Stomach (tissue), 9 donors: ENCODE data around the gene ARRDC3. TPM values are rescaled to one million over a fixed set of nuclear protein-coding genes. Genes with fewer than 3 reads are reported as not detected.
"Not testable (repeated sequence)": the region's sequence is repeated elsewhere in the genome, so short reads cannot be mapped to it uniquely, and the experiment has no call there.

Source experiments
- DNase-seq, 2 donors: peaks; one replicate each; pipeline versions ENCODE4 v3.0.0 to v3.0.0-alpha.2; 2013 to 2019
- H3K27ac ChIP-seq, 5 donors: fragments of 200-600 bp in 4 of 5; sonication (generic) in 4 of 5; one replicate each; pipeline ENCODE4 v1.5.1; 2013 to 2019; ENCODE audit warnings: mild to moderate bottlenecking in 1 of 5, moderate library complexity in 1 of 5
- H3K27me3 ChIP-seq, 3 donors: fragments of 200-600 bp; sonication (generic); one replicate each; pipeline ENCODE4 v1.5.1; 2017 to 2019; ENCODE audit warnings: mixed run types in 1 of 3
- H3K36me3 ChIP-seq, 4 donors: fragments of 200-600 bp; sonication (generic); 1 replicate in 3 of 4; 2 replicates in 1 of 4; pipeline ENCODE4 v1.5.1; 2016 to 2019
- H3K4me1 ChIP-seq, 4 donors: fragments of 200-600 bp; sonication (generic); one replicate each; pipeline ENCODE4 v1.5.1; 2016 to 2019
- H3K4me3 ChIP-seq, 4 donors: fragments of 200-600 bp; sonication (generic) in 3 of 4; one replicate each; pipeline ENCODE4 v1.5.1; 2016 to 2019; ENCODE audit warnings: mild to moderate bottlenecking in 1 of 4
- H3K9me3 ChIP-seq, 4 donors: fragments of 200-600 bp; sonication (generic); one replicate each; pipeline ENCODE4 v1.5.1; 2016 to 2019
- CTCF ChIP-seq, 7 experiments: fragments of 450-650 bp in 4 of 7; fragments of 200-600 bp in 3 of 7; sonication (generic) in 3 of 7; IDR thresholded peaks; one replicate each; pipeline ENCODE4 v1.5.1; 2016 to 2019; ENCODE audit warnings: antibody characterized with exemption in 7 of 7, control low read depth in 2 of 7, mild to moderate bottlenecking in 1 of 7
- EP300 ChIP-seq: sonication (generic); formaldehyde crosslinking; IDR thresholded peaks from one replicate; pipeline ENCODE4 v1.6.1; 2017; ENCODE audit warnings: antibody characterized with exemption
- POLR2A ChIP-seq, 4 donors: fragments of 450-650 bp; IDR thresholded peaks; one replicate each; pipeline ENCODE4 v1.6.1; 2016; ENCODE audit warnings: antibody characterized with exemption in 4 of 4, control low read depth in 2 of 4, mild to moderate bottlenecking in 1 of 4, moderate library complexity in 1 of 4
- POLR2AphosphoS5 ChIP-seq, 3 donors: sonication (generic); formaldehyde crosslinking; IDR thresholded peaks; one replicate each; pipeline ENCODE4 v1.6.1; 2016; ENCODE audit warnings: antibody characterized with exemption in 3 of 3
- WGBS, 5 donors: extraction: QIAGEN DNeasy Blood & Tissue Kit in 3 of 5; methylation state at CpG; one replicate each; pipeline versions ENCODE4 v1.1.5 to v1.1.7; 2013 to 2018; 5-methylcytosine and 5-hydroxymethylcytosine counted together
- intact Hi-C: fragments of 100-400 bp; cut with DNase I; formaldehyde crosslinking; loops from one replicate; pipeline ENCODE4 v1.15.1; 2023; ENCODE audit warnings: low total_unique reads
- polyA plus RNA-seq, 3 donors: library from polyadenylated mRNA; stranded (reverse); fragments of 200-250 nt; gene quantifications; one replicate each; pipeline ENCODE4 v1.2.3, GENCODE V29; 2013
- total RNA-seq, 5 donors: library from RNA; depleted of rRNA; stranded (reverse); fragments of >200 nt; gene quantifications; one replicate each; pipeline versions ENCODE4 v1.1.0 to v1.2.3, GENCODE V29; 2014 to 2016
- donor health status: healthy with polysubstance abuse.
- donor health status: Bipolar disorder and iron deficiency.
- donor health status: healthy.

ARRDC3 gene
- total and polyA plus RNA-seq, 8 donors: 8.7 to 188 (median 28.5) TPM

- H3K27me3 ChIP-seq: no peaks in the 10 kb centered on the region
- no peak overlapping the region for H3K4me3 ChIP-seq
- H3K9me3 ChIP-seq: no peaks in the 10 kb centered on the region
- H3K4me1 ChIP-seq: peaks cover 0 to 18% (median 5%) of the 10 kb centered on the region in 4 donors
- H3K36me3 ChIP-seq: no peaks in the 10 kb centered on the region
- intact Hi-C loops: no loop called here
- 82 to 89% (median 82%) methylated on average over 9 of the region's 9 CpGs for WGBS, 5 donors
- no peak for DNase-seq
- no peak overlapping the region for H3K27ac ChIP-seq
- TF ChIP-seq POLR2A (IDR thresholded peaks at IDR 0.05): no peak
- no peak for TF ChIP-seq EP300
- TF ChIP-seq CTCF (IDR thresholded peaks at IDR 0.05): no peak
- no peak for TF ChIP-seq POLR2AphosphoS5 (IDR thresholded peaks at IDR 0.05)
Observed at GRCh38 chr5:91352831-91353695, 30.1 kb downstream of the ARRDC3 start.

GRCh38 chr5:91345461-91345860 is 37.7 kb downstream of the ARRDC3 start:
- Histone ChIP-seq H3K4me3 (no peak overlapping the region), H3K9me3 (no peaks in the 10 kb centered on the region), H3K4me1 (no peaks in the 10 kb centered on the region), H3K27ac (no peak overlapping the region), H3K27me3 (no peaks in the 10 kb centered on the region), H3K36me3 (no peaks in the 10 kb centered on the region)
- WGBS, 5 donors: 86 to 99% (median 94%) methylated on average over 5 of the region's 5 CpGs
- peak in 1 of 2 donors; percentile 24 for DNase-seq
- intact Hi-C loops: no loop called here
- TF ChIP-seq POLR2A (IDR thresholded peaks at IDR 0.05): no peak

- H3K4me3 ChIP-seq, H3K4me1 ChIP-seq, DNase-seq, H3K36me3 ChIP-seq, H3K9me3 ChIP-seq, H3K27ac ChIP-seq, intact Hi-C loops, H3K27me3 ChIP-seq: not testable (repeated sequence)
- 96 to 99% (median 98%) methylated on average over 4 of the region's 4 CpGs for WGBS, 5 donors
Observed at GRCh38 chr5:91344661-91345200, 38.4 kb downstream of the ARRDC3 start.

GRCh38 chr5:91343916-91344315 is 39.2 kb downstream of the ARRDC3 start:
- no peak for DNase-seq
- no peaks in the 10 kb centered on the region for H3K9me3 ChIP-seq
- H3K27ac ChIP-seq: no peak overlapping the region
- peaks cover 0 to 7% (median 0%) of the 10 kb centered on the region in 4 donors for H3K4me1 ChIP-seq
- no peaks in the 10 kb centered on the region for H3K27me3 ChIP-seq
- WGBS, 5 donors: 74 to 81% (median 78%) methylated on average over 2 of the region's 2 CpGs
- TF ChIP-seq POLR2A (IDR thresholded peaks at IDR 0.05): no peak
- no peak for TF ChIP-seq EP300
- TF ChIP-seq CTCF (IDR thresholded peaks at IDR 0.05): no peak
- no peak for TF ChIP-seq POLR2AphosphoS5 (IDR thresholded peaks at IDR 0.05)
- no peaks in the 10 kb centered on the region for H3K36me3 ChIP-seq
- intact Hi-C loops: no loop called here
- no peak overlapping the region for H3K4me3 ChIP-seq

- H3K27ac ChIP-seq, H3K4me1 ChIP-seq, intact Hi-C loops, H3K36me3 ChIP-seq, H3K27me3 ChIP-seq, H3K9me3 ChIP-seq, H3K4me3 ChIP-seq, DNase-seq: not testable (repeated sequence)
- 96 to 99% (median 98%) methylated on average over 24 to 29 of the region's 29 CpGs for WGBS, 5 donors
Observed at GRCh38 chr5:91342931-91343330, 40.2 kb downstream of the ARRDC3 start.

GRCh38 chr5:91341154-91341553 is 42.0 kb downstream of the ARRDC3 start:
- H3K27ac ChIP-seq: no peak overlapping the region
- H3K4me1 ChIP-seq: peaks cover 0 to 8% (median 0%) of the 10 kb centered on the region in 4 donors
- TF ChIP-seq POLR2A (IDR thresholded peaks at IDR 0.05) (no peak), EP300 (no peak), CTCF (IDR thresholded peaks at IDR 0.05) (no peak), POLR2AphosphoS5 (IDR thresholded peaks at IDR 0.05) (no peak)
- intact Hi-C loops: no loop called here
- no peaks in the 10 kb centered on the region for H3K9me3 ChIP-seq
- H3K27me3 ChIP-seq: no peaks in the 10 kb centered on the region
- no peak overlapping the region for H3K4me3 ChIP-seq
- no peak for DNase-seq
- H3K36me3 ChIP-seq: no peaks in the 10 kb centered on the region
- 59 to 100% (median 93%) methylated on average over 3 of the region's 3 CpGs for WGBS, 5 donors
